ENCODE measurements around the gene OPRL1. TPM values are rescaled to one million over a fixed set of nuclear protein-coding genes. Genes with fewer than 3 reads are reported as not detected.

Gene OPRL1
- total and polyA plus RNA-seq, 2 of the 8 experiments (the other 6 are each of a cell fraction or from before 2014, with no cell fraction given): 0.63 to 0.98 TPM

- Histone ChIP-seq H3K27me3 (replicated peaks in 1 of 4; ENCODE audit: control insufficient read depth in 3 of 4, extremely low read depth in 1 of 4, insufficient read depth in 3 of 4, low read length in 3 of 4) (peaks cover 2 to 26% (median 21%) of the 10 kb centered on the region in 4 experiments), H2BK5ac (ENCODE audit: low read depth, low read length) (no peak overlapping the region), H4K8ac (ENCODE audit: extremely low read depth, insufficient read depth, low read length) (no peak overlapping the region), H3K9me3 (ENCODE audit: insufficient read depth in 2 of 2, low read depth in 1 of 2, low read length in 1 of 2) (no peaks in the 10 kb centered on the region), H4K5ac (ENCODE audit: insufficient read length, low read depth, low read length) (no peak overlapping the region), H3K9ac (replicated peaks in 1 of 4; ENCODE audit: extremely low read depth in 1 of 4, low read depth in 3 of 4, low read length in 3 of 4) (no peak overlapping the region), H3K23ac (ENCODE audit: insufficient read length) (no peak overlapping the region), H3K56ac (replicated peaks; ENCODE audit: insufficient read length, low read depth, low read length) (no peak overlapping the region), H3K4ac (replicated peaks; ENCODE audit: insufficient read length, low read depth, low read length) (no peak overlapping the region), H2BK20ac (ENCODE audit: low read length) (no peak overlapping the region), H2BK12ac (ENCODE audit: low read depth, low read length) (no peak overlapping the region), H2BK15ac (ENCODE audit: low read length) (peak overlapping the region; percentile 46; the same call in 1 of the 2 replicates), H4K20me1 (replicated peaks in 1 of 2; ENCODE audit: control insufficient read depth in 1 of 2, insufficient read depth in 2 of 2, low read length in 2 of 2) (peaks cover 2 to 3% of the 10 kb centered on the region in 2 experiments), H3K79me2 (ENCODE audit: control insufficient read depth in 1 of 2, insufficient read depth in 2 of 2, low read length in 2 of 2) (no peaks in the 10 kb centered on the region), H2AK5ac (ENCODE audit: low read depth, low read length) (0 out of 2 replicates have a peak overlapping the region, but pooled peaks have one; percentile 39), H3K23me2 (ENCODE audit: low read depth, low read length) (peaks cover 2% of the 10 kb centered on the region; the same call in 1 of the 2 replicates), H2BK120ac (replicated peaks; ENCODE audit: low read depth, low read length) (no peak overlapping the region), H3K4me3 (ENCODE audit: extremely low read depth in 1 of 4, insufficient read depth in 2 of 4, low read depth in 3 of 4, low read length in 4 of 4) (no peak overlapping the region), H2AFZ (ENCODE audit: low read length) (no peak overlapping the region), H3K27ac (ENCODE audit: low read depth, low read length) (no peak overlapping the region), H3K18ac (ENCODE audit: extremely low read depth, low read length) (no peak overlapping the region), H4K91ac (replicated peaks; ENCODE audit: insufficient read length, low read length) (no peak overlapping the region), H3K4me1 (replicated peaks in 1 of 4; ENCODE audit: control insufficient read depth in 3 of 4, insufficient read depth in 4 of 4, low read length in 3 of 4) (peaks cover 0 to 8% (median 3%) of the 10 kb centered on the region in 4 experiments; a peak in 3 of 7 replicates), H3K36me3 (ENCODE audit: control insufficient read depth in 2 of 4, insufficient read depth in 4 of 4, low read length in 3 of 4) (no peaks in the 10 kb centered on the region), H3K79me1 (ENCODE audit: low read depth, low read length) (no peaks in the 10 kb centered on the region; the same call in 1 of the 2 replicates), H3K4me2 (ENCODE audit: insufficient read depth in 1 of 2, low read depth in 2 of 2, low read length in 2 of 2) (no peak overlapping the region), H3K14ac (ENCODE audit: insufficient read length) (no peak overlapping the region)
- no peak for FAIRE-seq
- 90% methylated on average over 25 of the region's 25 CpGs; no CpG with 5 or more reads in 1 of the 2 experiments for WGBS, 2 experiments (ENCODE audit: extremely low coverage in 1 of 2, insufficient coverage in 1 of 2, insufficient read length in 1 of 2, insufficient replicate concordance in 2 of 2, low coverage in 1 of 2, low lambda C conversion rate in 2 of 2, missing lambda C conversion rate in 1 of 2)
- ChIA-PET CTCF (ENCODE audit: partially characterized antibody) (interaction anchor here (1.3 to 3.8 kb wide), 2 partner anchors 11 to 13 kb away, joined by 3 to 28 read pairs; no protein-coding TSS in a partner anchor), POLR2A (ENCODE audit: partially characterized antibody) (no interaction called here)
- peak in 1 of 2 experiments; percentile 41 for DNase-seq (ENCODE audit: low read depth in 1 of 2, low spot score in 2 of 2)
- no peak for TF ChIP-seq POU5F1 (IDR thresholded peaks at IDR 0.05; ENCODE audit: low read depth, low read length)
- TF ChIP-seq SIX5 (IDR thresholded peaks at IDR 0.05; ENCODE audit: low read depth, low read length): no peak
- no peak for TF ChIP-seq TAF1 (IDR thresholded peaks at IDR 0.05; ENCODE audit: low read depth, low read length)
- no peak for TF ChIP-seq CEBPB (IDR thresholded peaks at IDR 0.05; ENCODE audit: low read depth, low read length)
- TF ChIP-seq RXRA (IDR thresholded peaks at IDR 0.05; ENCODE audit: insufficient read depth, low read depth, low read length): no peak
- TF ChIP-seq, protein P1, sequence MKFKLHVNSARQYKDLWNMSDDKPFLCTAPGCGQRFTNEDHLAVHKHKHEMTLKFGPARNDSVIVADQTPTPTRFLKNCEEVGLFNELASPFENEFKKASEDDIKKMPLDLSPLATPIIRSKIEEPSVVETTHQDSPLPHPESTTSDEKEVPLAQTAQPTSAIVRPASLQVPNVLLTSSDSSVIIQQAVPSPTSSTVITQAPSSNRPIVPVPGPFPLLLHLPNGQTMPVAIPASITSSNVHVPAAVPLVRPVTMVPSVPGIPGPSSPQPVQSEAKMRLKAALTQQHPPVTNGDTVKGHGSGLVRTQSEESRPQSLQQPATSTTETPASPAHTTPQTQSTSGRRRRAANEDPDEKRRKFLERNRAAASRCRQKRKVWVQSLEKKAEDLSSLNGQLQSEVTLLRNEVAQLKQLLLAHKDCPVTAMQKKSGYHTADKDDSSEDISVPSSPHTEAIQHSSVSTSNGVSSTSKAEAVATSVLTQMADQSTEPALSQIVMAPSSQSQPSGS (IDR thresholded peaks at IDR 0.05; ENCODE audit: low read length): no peak
- no peak for TF ChIP-seq POLR2A (IDR thresholded peaks at IDR 0.05; ENCODE audit: control extremely low read depth in 1 of 2, low read depth in 2 of 2, low read length in 2 of 2)
- TF ChIP-seq CHD2 (IDR thresholded peaks at IDR 0.05; ENCODE audit: low read length): no peak
- TF ChIP-seq ZNF274 (IDR thresholded peaks at IDR 0.05; ENCODE audit: borderline replicate concordance, extremely low read depth, low read length): no peak
These were observed 25.0 kb downstream of the OPRL1 start for GRCh38 chr20:64104667-64105451.
